ENCODE measurements around the gene DDX18.

GRCh38 chr2:117858892-117859531, 44.5 kb downstream of the DDX18 start:
- TF ChIP-seq POLR2A (IDR thresholded peaks at IDR 0.05; ENCODE audit: low read length), result no peak
- no peak for TF ChIP-seq GATA1 (IDR thresholded peaks at IDR 0.05; ENCODE audit: low read depth, low read length)

All from erythroblast (primary cell).